ENCODE measurements around the gene HEPACAM.

HEPACAM gene

DNA sequence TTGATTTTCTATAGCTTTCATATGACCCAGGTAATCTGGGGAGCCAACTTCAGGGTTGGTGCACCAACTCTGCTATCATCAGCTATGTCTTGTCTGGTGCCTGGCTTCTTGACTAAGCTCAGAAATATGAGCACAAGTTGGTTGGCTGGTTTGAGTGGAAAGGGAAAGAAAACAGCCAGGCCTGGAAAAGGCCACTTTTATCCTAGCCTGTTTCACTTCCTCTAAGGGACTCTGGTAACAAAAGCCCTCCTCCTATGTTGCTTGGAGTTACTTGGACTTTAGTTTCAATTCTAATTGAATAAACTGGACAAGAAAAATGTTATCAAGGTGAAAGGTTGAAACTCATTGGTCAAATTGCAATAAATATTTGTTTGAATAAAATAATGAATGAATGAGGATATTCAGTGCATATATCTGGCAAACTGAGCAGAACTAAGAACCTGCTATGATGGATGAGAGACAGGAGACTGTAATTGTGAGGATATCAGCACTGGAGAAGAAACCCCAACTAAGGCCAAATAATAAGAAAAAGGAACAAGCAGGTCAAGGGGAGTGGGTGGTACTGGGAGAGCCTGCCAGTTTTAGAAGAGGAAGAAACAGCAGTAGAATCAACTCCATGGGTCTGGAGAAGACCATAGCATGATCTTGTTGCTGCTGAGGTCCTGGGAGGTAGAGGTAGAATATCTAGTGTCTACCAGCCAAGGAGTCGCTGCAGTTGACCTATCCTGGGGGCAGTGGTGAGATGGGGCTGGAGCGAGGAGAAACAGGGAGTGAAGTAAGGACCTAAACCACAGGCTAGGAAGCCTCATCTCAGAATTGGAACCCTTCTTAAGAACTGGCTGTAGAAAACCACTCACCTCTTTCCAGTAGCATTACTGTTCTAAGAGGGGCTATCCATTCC, 46.4 kb downstream of the HEPACAM start:
- DNase-seq: peak in 1 of 10 donors; percentile 12
- intact Hi-C loops (cut with DNase I): no loop called here

- intact Hi-C loops (cut with DNase I): no loop called here
- DNase-seq: peak in 1 of 10 donors; percentile 34
Observed at GRCh38 chr11:124887667-124888013, 48.2 kb downstream of the HEPACAM start.

DNA sequence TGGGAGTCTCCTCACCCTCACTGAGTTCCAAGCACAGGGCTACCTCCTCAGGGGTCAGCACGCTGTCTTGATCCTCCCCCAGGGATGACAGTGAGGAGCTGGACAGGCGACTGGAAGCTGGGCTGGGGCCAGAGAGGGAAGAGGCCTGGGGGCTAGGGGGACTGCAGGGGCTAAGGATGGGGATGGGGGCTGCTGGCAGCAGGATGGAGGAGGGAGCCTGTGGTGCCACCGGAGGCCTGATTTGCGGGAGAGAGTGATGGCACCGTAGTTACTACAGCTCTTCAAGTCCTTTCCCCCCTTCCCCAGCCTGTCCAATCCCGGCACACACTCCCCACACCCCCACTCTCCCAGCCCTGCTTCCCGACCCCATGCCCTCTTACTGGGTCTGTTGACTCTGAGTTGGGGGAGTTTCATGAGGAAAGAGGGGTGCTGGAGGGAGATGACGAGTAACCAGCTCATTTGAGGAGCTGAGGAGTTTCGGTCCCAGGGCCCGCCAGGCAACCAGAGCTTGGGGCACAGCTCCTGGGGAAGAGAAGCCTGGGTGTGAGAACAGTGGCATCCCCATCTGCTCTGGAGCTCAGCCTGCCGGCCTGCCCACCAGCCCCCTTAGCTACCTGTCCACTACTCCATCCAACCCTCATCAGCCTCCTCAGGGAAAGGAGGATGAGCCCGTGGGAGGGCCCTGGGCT, 48.7 kb downstream of the HEPACAM start:
- intact Hi-C loops (cut with DNase I): no loop called here
- DNase-seq: peak in 2 of 10 donors; percentile 36 to 48

DNA sequence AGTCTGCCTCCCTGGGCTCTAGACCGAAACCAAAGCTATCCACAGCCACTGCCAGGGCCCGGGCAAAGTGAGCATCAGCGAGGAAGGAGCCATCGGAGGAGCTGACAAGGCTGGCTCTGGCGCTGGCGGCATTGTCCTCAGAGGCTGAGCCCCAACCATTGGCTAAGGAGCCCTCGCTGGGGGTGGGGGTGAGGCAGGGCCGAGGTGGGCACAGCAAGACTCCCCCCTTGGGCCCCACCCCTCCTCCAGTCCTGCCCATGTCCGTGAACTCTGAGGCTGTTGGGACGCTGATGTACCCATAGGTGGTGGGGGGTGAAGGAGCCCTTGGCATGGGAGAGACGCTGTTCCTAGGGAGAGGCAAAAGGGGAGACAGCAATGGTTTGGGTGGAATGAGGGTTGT, 49.4 kb downstream of the HEPACAM start:
- intact Hi-C loops (cut with DNase I): no loop called here

GRCh38 chr11:124884869-124885479, 50.9 kb downstream of the HEPACAM start:
- DNase-seq: peak in 1 of 10 donors; percentile 41
- intact Hi-C loops (cut with DNase I): no loop called here

More for the DNA sequence above, 49.4 kb downstream of the HEPACAM start:
- DNase-seq: peak in 2 of 10 donors; percentile 2 to 76

DNA sequence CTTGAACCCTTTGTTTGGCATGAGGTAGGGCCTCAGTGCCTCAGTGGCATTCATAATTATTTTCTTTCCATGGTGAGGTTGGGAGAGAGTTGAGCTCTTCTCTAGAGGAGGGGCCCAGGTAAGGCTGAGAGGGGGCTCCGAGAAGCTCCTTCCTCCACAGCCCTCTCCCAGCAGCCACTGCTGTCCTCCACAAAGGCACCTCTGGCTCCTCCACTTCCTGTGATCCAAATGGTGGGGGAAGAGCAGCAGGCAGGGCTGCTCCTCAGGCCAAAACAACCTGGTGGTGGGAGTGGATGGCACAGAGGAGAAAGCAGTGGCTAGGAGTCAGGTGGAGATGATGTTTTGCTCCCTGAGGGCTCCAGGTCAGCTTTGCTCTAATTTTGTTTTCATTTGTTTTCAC, 51.5 kb downstream of the HEPACAM start:
- intact Hi-C loops (cut with DNase I): no loop called here
- DNase-seq: peak in 1 of 10 donors; percentile 30

GRCh38 chr11:124882339-124883071, 53.3 kb downstream of the HEPACAM start:
- intact Hi-C loops (cut with DNase I): no loop called here
- DNase-seq: peak in 2 of 10 donors; percentile 12 to 37

DNA sequence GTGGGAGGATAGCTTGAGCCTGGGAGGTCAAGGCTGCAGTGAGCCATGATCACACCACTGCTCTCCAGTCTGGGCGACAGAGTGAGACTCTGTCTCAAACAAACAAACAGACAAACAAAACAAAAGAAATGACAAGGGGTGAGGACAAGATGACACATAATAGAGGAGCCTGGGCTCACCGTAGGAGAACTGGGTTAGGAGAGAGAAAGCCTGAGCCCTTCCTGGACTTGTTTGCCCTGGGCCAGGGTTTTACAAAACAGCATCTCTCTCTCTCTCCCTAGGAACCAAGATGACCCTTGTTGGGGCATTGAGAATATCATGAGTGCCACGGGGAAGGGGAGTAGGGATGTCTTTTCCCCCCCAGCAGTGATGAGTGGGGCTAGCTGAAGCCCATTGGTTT, 54.9 kb downstream of the HEPACAM start:
- peak in 1 of 10 donors; percentile 5 for DNase-seq
- intact Hi-C loops (cut with DNase I): no loop called here

GRCh38 chr11:124880290-124880611, 55.6 kb downstream of the HEPACAM start:
- intact Hi-C loops (cut with DNase I): no loop called here
- peak in 2 of 10 donors; percentile 5 to 61 for DNase-seq

DNA sequence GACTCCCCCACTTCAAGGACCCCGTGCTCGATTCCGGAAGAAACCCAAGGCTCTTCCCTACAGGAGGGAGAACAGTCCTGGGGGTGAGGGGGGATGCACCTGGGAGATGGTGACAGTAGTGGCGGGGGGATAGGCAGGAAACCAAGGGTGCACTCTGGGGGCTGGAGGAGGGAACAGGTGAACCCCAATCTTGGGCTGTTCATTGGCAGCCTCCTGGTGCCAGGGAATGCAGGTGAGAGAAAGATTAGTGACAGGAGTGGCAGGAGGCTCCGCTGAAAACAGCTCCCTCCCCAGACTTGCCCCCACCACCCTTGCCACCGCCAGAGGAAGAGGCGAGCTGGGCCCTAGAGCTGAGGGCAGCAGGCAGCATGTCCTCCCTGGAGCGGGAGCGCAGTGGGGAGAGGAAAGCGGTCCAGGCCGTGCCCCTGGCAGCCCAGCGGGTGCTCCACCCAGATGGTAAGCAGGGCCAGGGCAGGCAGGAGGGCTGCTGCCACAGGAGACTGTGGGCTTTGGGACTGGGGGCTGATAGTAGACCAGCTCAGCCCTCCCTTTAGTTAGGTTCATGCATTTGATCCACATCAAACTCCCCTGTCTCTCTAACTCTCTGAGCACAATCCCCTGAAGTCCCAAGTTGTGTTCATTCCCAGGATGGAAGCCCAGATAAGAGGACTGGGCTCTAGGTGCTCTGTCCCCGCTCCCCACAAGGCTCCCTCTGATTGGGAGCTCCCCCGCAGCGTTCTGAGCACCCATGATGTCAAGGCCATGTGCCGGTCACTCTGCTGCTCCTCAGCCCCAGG, 56.2 kb downstream of the HEPACAM start:
- DNase-seq: peak in 2 of 10 donors; percentile 6 to 70
- intact Hi-C loops (cut with DNase I): loop anchor here (5.0 kb wide), 2 partner anchors 53 to 73 kb away; partner anchors contain the start of gene CCDC15

- intact Hi-C loops (cut with DNase I): loop anchor here (5.0 kb wide), 2 partner anchors 53 to 73 kb away; partner anchors contain the start of gene CCDC15
- peak in 1 of 10 donors; percentile 29 for DNase-seq
Observed at GRCh38 chr11:124878759-124879492, 56.9 kb downstream of the HEPACAM start.

GRCh38 chr11:124877910-124878758, 57.7 kb downstream of the HEPACAM start:
- peak in 1 of 10 donors; percentile 67 for DNase-seq
- intact Hi-C loops (cut with DNase I): loop anchor here (5.0 kb wide), 2 partner anchors 54 to 74 kb away; partner anchors contain the start of gene CCDC15

GRCh38 chr11:124877631-124877909, 58.3 kb downstream of the HEPACAM start:
- DNase-seq: no peak
- intact Hi-C loops (cut with DNase I): loop anchor here (5.0 kb wide), 2 partner anchors 55 to 75 kb away; partner anchors contain the start of gene CCDC15

- intact Hi-C loops (cut with DNase I): loop anchor here (5.0 kb wide), 2 partner anchors 55 to 75 kb away; partner anchors contain the start of gene CCDC15
- peak in 1 of 10 donors; percentile 77 for DNase-seq
Observed at GRCh38 chr11:124876818-124877630, 58.8 kb downstream of the HEPACAM start.

DNA sequence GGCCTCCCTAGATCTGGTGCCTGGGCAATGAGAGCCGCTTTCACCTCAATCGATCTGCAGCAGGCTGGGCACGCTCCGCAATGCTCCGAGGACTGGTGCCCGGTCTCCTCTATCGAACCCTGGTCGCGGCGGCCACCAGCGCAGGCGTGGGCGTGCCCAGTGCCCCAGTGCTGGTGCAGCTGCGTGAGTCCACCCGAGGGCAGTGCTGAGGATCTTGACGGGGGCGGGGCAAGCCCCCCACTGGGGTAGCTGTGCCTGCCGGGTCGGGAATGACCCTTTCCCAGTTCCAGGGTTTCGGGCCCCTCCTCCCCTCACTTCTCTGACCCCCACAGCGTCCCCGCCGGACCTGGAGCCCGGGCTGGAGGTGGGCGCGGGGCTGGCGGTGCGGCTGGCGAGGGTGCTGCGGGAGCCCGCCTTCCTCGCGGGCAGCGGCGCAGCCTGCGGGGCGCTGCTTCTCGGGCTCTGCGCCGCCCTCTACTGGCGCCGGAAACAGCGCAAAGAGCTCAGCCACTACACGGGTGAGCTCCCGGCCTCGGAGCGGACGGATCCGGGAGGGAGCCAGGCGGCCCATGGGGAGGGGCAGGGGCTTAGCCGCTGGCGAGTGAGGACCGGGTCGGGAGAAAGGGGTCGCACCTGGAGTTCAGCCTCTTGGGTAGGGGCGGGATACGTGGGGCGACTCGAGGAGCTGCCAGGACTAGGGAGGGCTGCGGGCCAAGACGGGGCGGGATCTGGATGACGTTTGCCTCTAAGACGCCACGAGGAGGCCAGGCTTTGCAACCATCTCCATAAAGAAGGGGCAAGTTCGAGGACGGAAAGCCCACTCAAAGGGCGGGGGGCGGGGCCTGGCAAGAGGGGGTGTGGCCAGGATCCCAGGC, 59.7 kb downstream of the HEPACAM start:
- DNase-seq: peak; percentile 71 to 97 (median 82)
- intact Hi-C loops (cut with DNase I): loop anchor here (5.0 kb wide), 2 partner anchors 56 to 76 kb away; partner anchors contain the start of gene CCDC15

DNA sequence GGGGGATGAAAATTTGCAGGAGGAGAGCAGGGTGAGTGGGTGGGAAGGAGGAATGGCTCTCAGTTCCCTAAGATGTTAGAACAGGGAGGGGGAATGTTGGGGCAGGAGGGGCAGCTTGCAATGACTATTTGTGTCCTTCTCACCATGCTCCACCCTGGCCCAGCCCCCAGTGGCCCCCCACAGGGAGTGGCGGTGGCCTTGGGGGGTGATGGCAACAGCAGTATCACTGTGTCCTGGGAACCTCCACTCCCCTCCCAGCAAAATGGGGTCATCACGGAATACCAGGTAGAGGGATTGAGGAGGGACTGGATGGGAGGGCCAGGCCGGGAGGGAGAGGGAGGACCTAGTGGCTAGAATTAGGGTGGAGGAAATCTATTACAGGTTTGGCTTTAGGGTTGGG, 60.4 kb downstream of the HEPACAM start:
- DNase-seq: peak in 1 of 10 donors; percentile 66
- intact Hi-C loops (cut with DNase I): loop anchor here (5.0 kb wide), 2 partner anchors 57 to 77 kb away; partner anchors contain the start of gene CCDC15
